OCI-LY7 (cell line): ENCODE data around the gene CD86. TPM values are rescaled to one million over a fixed set of nuclear protein-coding genes. Genes with fewer than 3 reads are reported as not detected.

Experiments used
- BruUV-seq: library from RNA; stranded (reverse); fragments of 400-500 nt; replicated peaks from 2 replicates; lab custom pipeline; 2021; lab: Mats Ljungman, UMichigan
- CTCF ChIA-PET: fragments of 300-600 bp; sonication (Branson Sonifier 250); formaldehyde crosslinking; loops from one replicate; lab custom pipeline; 2022; ENCODE audit warnings: antibody characterized with exemption; ENCODE audit not compliant: unreplicated experiment; lab: Charles Lee
- POLR2A ChIA-PET: fragments of 300-600 bp; sonication (Branson Sonifier 250); formaldehyde crosslinking; loops from one replicate; lab custom pipeline; 2022; ENCODE audit warnings: antibody characterized with exemption; lab: Charles Lee
- DNase-seq: peaks from one replicate; pipeline ENCODE4 v3.0.0-alpha.2; 2015; ENCODE audit warnings: low spot score
- H2AFZ ChIP-seq: fragments of 200-600 bp; sonication (generic), shearing (Covaris generic); 2 replicates; pipeline ENCODE4 v1.6.1; 2014; ENCODE audit warnings: mild to moderate bottlenecking, antibody characterized with exemption, low read length, moderate library complexity
- H3K27ac ChIP-seq: fragments of 200-600 bp; sonication (generic); 2 replicates; pipeline ENCODE4 v1.5.1; 2014; ENCODE audit warnings: mixed run types, low read depth, mild to moderate bottlenecking, moderate library complexity, low read length, inconsistent platforms; ENCODE audit not compliant: poor library complexity, severe bottlenecking
- H3K36me3 ChIP-seq: fragments of 200-600 bp; sonication (generic); 2 replicates; pipeline ENCODE4 v1.6.1; 2014; ENCODE audit warnings: mild to moderate bottlenecking, antibody characterized with exemption, low read length, moderate library complexity, mixed read lengths; ENCODE audit not compliant: insufficient read depth
- H3K4me1 ChIP-seq: fragments of 200-600 bp; sonication (generic); 2 replicates; pipeline ENCODE4 v1.5.1; 2014; ENCODE audit warnings: mild to moderate bottlenecking, low read length; ENCODE audit not compliant: insufficient read depth, poor library complexity, severe bottlenecking
- H3K4me2 ChIP-seq: fragments of 200-600 bp; sonication (generic); 2 replicates; pipeline ENCODE4 v1.6.1; 2014; ENCODE audit warnings: mild to moderate bottlenecking, low read length
- H3K4me3 ChIP-seq: fragments of 200-600 bp; sonication (generic); 2 replicates; pipeline ENCODE4 v1.5.1; 2014; ENCODE audit warnings: mild to moderate bottlenecking, low read depth, low read length; ENCODE audit not compliant: poor library complexity, severe bottlenecking
- H3K79me2 ChIP-seq: fragments of 200-600 bp; sonication (generic); 2 replicates; pipeline ENCODE4 v1.6.1; 2016; ENCODE audit warnings: low read depth, mild to moderate bottlenecking, low read length, moderate library complexity, mixed read lengths; ENCODE audit not compliant: insufficient read depth
- H3K9me2 ChIP-seq: fragments of 200-600 bp; sonication (generic); 2 replicates; pipeline ENCODE4 v1.6.1; 2016; ENCODE audit warnings: mild to moderate bottlenecking, low read length, mixed read lengths; ENCODE audit not compliant: insufficient read depth
- H3K9me3 ChIP-seq: fragments of 200-600 bp; sonication (generic); 2 replicates; pipeline ENCODE4 v1.6.1; 2014; ENCODE audit warnings: mild to moderate bottlenecking, mixed run types, low read length, mixed read lengths
- H4K20me1 ChIP-seq: fragments of 200-600 bp; sonication (generic); 2 replicates; pipeline ENCODE4 v1.6.1; 2014; ENCODE audit warnings: mild to moderate bottlenecking, antibody characterized with exemption, low read length, moderate library complexity, mixed read lengths; ENCODE audit not compliant: insufficient read depth
- EZH2phosphoT487 ChIP-seq: fragments of 200-600 bp; sonication (generic); IDR thresholded peaks from 2 replicates; pipeline ENCODE4 v1.6.1; 2018; ENCODE audit warnings: low read depth, borderline replicate concordance, mild to moderate bottlenecking, mixed run types, antibody characterized with exemption, low read length, moderate library complexity, mixed read lengths
- intact Hi-C: fragments of 100-400 bp; cut with micrococcal nuclease; formaldehyde crosslinking; loops from one replicate; pipeline ENCODE4 v1.10.0; 2022; ENCODE audit not compliant: unreplicated experiment
- total RNA-seq, 2 experiments: library from RNA; depleted of rRNA in 1 of 2; stranded (reverse); fragments of >200 nt in 1 of 2; shearing (Covaris generic) in 1 of 2; gene quantifications; 2 replicates each; pipeline ENCODE4 v1.2.3, GENCODE V29; 2014 to 2022
- TF ChIP-seq, protein P1 (sequence below): fragments of 200-600 bp; sonication (generic); conservative IDR thresholded peaks from 2 replicates; pipeline ENCODE4 v1.5.1; 2014; ENCODE audit warnings: mild to moderate bottlenecking, antibody characterized with exemption, low read length, moderate library complexity, mixed read lengths

Gene CD86
- total RNA-seq, 2 experiments from 2014 or later = 13.5 to 18.9 TPM

DNA sequence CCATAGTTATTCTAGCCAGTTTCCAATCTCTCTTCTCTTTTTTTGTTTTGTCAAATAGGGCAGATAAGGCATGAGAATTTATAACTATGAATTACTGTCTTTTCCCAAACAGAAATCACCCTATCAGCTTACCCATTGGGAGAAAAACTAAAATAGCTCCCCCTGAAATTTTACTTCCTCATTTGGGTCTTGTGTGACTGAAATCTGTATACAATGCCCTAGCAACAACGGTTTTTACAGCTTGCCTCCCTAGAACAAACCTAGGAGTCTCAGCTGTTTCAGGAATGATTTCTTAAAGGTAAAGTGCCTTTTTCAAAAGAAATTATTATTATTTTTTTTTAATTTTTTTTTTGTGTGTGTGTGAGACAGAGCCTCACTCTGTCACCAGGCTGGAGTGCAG lies 56.8 kb downstream of the CD86 start:
- no peak overlapping the region for H3K4me3 ChIP-seq
- no peaks in the 10 kb centered on the region for H3K79me2 ChIP-seq
- no peak overlapping the region; the same call in 1 of the 2 replicates for H3K4me2 ChIP-seq
- H3K4me1 ChIP-seq = peaks cover 11% of the 10 kb centered on the region
- no peak overlapping the region for H2AFZ ChIP-seq
- no peaks in the 10 kb centered on the region for H3K9me3 ChIP-seq
- TF ChIP-seq, protein P1, sequence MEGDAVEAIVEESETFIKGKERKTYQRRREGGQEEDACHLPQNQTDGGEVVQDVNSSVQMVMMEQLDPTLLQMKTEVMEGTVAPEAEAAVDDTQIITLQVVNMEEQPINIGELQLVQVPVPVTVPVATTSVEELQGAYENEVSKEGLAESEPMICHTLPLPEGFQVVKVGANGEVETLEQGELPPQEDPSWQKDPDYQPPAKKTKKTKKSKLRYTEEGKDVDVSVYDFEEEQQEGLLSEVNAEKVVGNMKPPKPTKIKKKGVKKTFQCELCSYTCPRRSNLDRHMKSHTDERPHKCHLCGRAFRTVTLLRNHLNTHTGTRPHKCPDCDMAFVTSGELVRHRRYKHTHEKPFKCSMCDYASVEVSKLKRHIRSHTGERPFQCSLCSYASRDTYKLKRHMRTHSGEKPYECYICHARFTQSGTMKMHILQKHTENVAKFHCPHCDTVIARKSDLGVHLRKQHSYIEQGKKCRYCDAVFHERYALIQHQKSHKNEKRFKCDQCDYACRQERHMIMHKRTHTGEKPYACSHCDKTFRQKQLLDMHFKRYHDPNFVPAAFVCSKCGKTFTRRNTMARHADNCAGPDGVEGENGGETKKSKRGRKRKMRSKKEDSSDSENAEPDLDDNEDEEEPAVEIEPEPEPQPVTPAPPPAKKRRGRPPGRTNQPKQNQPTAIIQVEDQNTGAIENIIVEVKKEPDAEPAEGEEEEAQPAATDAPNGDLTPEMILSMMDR = no peak
- TF ChIP-seq EZH2phosphoT487 = no peak
- intact Hi-C loops = loop anchor here (5.0 kb wide), 1 partner anchor 565 kb away; the partner anchor contains the start of gene POLQ
- no peaks in the 10 kb centered on the region for H3K9me2 ChIP-seq
- peaks cover 53% of the 10 kb centered on the region for H3K36me3 ChIP-seq
- BruUV-seq = no TSS peak
- POLR2A ChIA-PET = interaction anchor here (0.6 to 1.6 kb wide), 7 partner anchors 36 to 558 kb away, joined by 3 to 4 read pairs (median 3); no protein-coding TSS in a partner anchor
- DNase-seq = no peak
- no peak overlapping the region for H3K27ac ChIP-seq
- CTCF ChIA-PET = no interaction called here
- no peaks in the 10 kb centered on the region for H4K20me1 ChIP-seq

DNA sequence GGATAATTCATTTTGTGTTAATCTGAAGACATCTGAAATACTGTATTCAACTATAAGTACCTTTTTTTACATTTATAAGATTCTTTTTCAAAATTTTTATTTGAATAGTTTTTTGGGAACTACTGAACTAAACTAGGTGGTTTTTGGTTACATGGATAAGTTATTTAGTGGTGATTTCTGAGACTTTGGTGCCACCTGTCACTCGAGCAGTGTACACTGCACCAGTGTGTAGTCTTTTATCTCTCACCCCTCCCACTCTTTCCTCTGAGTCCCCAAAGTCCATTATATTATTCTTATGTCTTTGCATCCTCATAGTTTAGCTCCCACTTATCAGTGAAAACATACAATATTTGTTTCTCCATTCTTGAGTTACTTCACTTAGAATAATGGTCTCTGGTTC lies 57.6 kb downstream of the CD86 start:
- Histone ChIP-seq H3K36me3 (peaks cover 53% of the 10 kb centered on the region), H3K4me1 (peaks cover 11% of the 10 kb centered on the region), H3K4me3 (no peak overlapping the region), H4K20me1 (no peaks in the 10 kb centered on the region), H3K9me2 (no peaks in the 10 kb centered on the region), H3K27ac (no peak overlapping the region), H2AFZ (no peak overlapping the region), H3K4me2 (no peak overlapping the region), H3K79me2 (no peaks in the 10 kb centered on the region), H3K9me3 (no peaks in the 10 kb centered on the region)
- TF ChIP-seq EZH2phosphoT487 = no peak
- TF ChIP-seq, protein P1 = peak; percentile 70
- BruUV-seq = no TSS peak
- POLR2A ChIA-PET = interaction anchor here (0.6 to 0.9 kb wide), 2 partner anchors 31 to 35 kb away, joined by 3 read pairs; no protein-coding TSS in a partner anchor
- intact Hi-C loops = loop anchor here (5.0 kb wide), 1 partner anchor 565 kb away; the partner anchor contains the start of gene POLQ
- peak; percentile 49 for DNase-seq
- CTCF ChIA-PET = no interaction called here

DNA sequence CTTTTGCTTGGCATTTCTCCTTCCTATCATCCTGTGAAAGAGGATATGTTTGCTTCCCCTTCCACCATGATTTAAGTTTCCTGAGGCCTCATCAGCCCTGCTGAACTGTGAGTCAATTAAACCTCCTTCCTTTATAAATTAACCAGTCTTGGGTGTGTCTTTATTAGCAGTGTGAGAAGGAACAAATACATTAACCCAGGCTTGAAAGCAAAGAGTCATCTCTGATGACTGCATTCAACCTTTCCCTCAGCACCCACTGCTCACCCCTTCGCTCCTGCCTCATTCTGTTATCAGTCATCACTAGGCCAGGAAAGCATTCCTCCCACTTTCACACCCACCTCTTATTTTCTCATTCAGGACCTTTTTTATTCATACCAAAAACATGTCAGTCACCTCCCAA lies 68.7 kb downstream of the CD86 start:
- Histone ChIP-seq H2AFZ (no peak overlapping the region), H3K4me3 (no peak overlapping the region), H3K9me2 (no peaks in the 10 kb centered on the region), H3K79me2 (no peaks in the 10 kb centered on the region), H3K4me2 (no peak overlapping the region), H4K20me1 (no peaks in the 10 kb centered on the region), H3K27ac (no peak overlapping the region), H3K4me1 (no peaks in the 10 kb centered on the region), H3K36me3 (peaks cover 18% of the 10 kb centered on the region), H3K9me3 (0 out of 2 replicates have a peak, but pooled peaks cover 4% of the 10 kb centered on the region)
- TF ChIP-seq EZH2phosphoT487 = no peak
- TF ChIP-seq, protein P1 = no peak
- intact Hi-C loops = no loop called here
- POLR2A ChIA-PET = no interaction called here
- no peak for DNase-seq
- no TSS peak for BruUV-seq
- CTCF ChIA-PET = no interaction called here
